WI38 (cell line): ENCODE measurements around the gene FMO2.

Experiments
- H3K4me3 ChIP-seq: 2 replicates; pipeline ENCODE4 v1.5.1; 2011; ENCODE audit warnings: low read depth, mild to moderate bottlenecking, control low read depth, low read length
- TF ChIP-seq, protein P1 (sequence below): IDR thresholded peaks from 2 replicates; pipeline ENCODE4 v1.5.1; 2012; ENCODE audit warnings: low read depth, mild to moderate bottlenecking, control low read depth, low read length

Gene FMO2

GRCh38 chr1:171258429-171258828, 73.3 kb downstream of the FMO2 start:
- TF ChIP-seq, protein P1, sequence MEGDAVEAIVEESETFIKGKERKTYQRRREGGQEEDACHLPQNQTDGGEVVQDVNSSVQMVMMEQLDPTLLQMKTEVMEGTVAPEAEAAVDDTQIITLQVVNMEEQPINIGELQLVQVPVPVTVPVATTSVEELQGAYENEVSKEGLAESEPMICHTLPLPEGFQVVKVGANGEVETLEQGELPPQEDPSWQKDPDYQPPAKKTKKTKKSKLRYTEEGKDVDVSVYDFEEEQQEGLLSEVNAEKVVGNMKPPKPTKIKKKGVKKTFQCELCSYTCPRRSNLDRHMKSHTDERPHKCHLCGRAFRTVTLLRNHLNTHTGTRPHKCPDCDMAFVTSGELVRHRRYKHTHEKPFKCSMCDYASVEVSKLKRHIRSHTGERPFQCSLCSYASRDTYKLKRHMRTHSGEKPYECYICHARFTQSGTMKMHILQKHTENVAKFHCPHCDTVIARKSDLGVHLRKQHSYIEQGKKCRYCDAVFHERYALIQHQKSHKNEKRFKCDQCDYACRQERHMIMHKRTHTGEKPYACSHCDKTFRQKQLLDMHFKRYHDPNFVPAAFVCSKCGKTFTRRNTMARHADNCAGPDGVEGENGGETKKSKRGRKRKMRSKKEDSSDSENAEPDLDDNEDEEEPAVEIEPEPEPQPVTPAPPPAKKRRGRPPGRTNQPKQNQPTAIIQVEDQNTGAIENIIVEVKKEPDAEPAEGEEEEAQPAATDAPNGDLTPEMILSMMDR: no peak
- H3K4me3 ChIP-seq: no peak overlapping the region

GRCh38 chr1:171258943-171259342, 73.8 kb downstream of the FMO2 start:
- TF ChIP-seq, protein P1: no peak
- no peak overlapping the region for H3K4me3 ChIP-seq
